Measurements from ENCODE around the gene MYOCOS. TPM values are rescaled to one million over a fixed set of nuclear protein-coding genes. Genes with fewer than 3 reads are reported as not detected.

MYOCOS gene
- total and polyA plus RNA-seq, 9 of the 15 experiments (the other 6 are each of a cell fraction or from before 2014, with no cell fraction given): 0.07 TPM; not detected in 7

DNA sequence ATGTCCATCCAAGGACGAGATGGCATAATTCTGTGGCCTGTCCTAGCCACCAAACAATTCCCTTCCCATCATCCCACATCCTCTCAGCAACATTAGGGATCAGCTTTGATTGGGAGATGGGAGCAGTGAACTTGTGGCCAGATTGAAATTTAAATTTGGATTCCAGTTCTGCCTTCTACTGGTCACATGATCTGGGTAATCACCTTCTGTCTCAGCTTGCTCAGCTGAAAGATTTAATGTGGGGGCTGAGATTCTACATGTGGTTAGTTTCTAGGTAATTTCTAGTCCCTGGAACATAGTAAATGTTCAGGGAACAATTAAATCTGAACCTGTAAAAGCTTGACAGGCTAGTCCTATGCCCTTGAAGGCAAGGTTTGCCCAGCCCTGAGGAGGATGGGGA lies 3.2 kb downstream of the MYOCOS start:
- ATAC-seq (no peak), FAIRE-seq (no peak), DNase-seq (ENCODE audit: extremely low read depth in 1 of 4, low spot score in 3 of 4) (no peak)
- no peaks in the 10 kb centered on the region for H3K79me2 ChIP-seq (ENCODE audit: control insufficient read depth, insufficient read depth, low read length)
- no TSS peak for BruUV-seq (replicated peaks)
- H3K4me2 ChIP-seq (ENCODE audit: insufficient read depth, low read length): no peak overlapping the region
- H3K4me1 ChIP-seq (replicated peaks in 1 of 2; ENCODE audit: control insufficient read depth in 2 of 2, insufficient read depth in 2 of 2, low read length in 2 of 2): peaks cover 5 to 11% of the 10 kb centered on the region in 2 experiments; a peak in 2 of 5 replicates
- H3K36me3 ChIP-seq (ENCODE audit: control insufficient read depth, insufficient read depth, low read length): no peaks in the 10 kb centered on the region
- H3K27ac ChIP-seq (ENCODE audit: extremely low read depth, low read depth, low read length): no peak overlapping the region
- ChIA-PET POLR2A (interaction anchor here (0.6 kb wide), 1 partner anchor 28 kb away, joined by 3 read pairs; no protein-coding TSS in a partner anchor), CTCF (ENCODE audit: low intra/inter-chr PET ratio) (no interaction called here)
- H3K9ac ChIP-seq (ENCODE audit: insufficient read depth in 1 of 2, low read depth in 2 of 2, low read length in 2 of 2): no peak overlapping the region
- WGBS (ENCODE audit: insufficient coverage, low coverage, missing lambda C conversion rate): 14% methylated on average over 1 of the region's 1 CpG
- TF ChIP-seq, protein P1, sequence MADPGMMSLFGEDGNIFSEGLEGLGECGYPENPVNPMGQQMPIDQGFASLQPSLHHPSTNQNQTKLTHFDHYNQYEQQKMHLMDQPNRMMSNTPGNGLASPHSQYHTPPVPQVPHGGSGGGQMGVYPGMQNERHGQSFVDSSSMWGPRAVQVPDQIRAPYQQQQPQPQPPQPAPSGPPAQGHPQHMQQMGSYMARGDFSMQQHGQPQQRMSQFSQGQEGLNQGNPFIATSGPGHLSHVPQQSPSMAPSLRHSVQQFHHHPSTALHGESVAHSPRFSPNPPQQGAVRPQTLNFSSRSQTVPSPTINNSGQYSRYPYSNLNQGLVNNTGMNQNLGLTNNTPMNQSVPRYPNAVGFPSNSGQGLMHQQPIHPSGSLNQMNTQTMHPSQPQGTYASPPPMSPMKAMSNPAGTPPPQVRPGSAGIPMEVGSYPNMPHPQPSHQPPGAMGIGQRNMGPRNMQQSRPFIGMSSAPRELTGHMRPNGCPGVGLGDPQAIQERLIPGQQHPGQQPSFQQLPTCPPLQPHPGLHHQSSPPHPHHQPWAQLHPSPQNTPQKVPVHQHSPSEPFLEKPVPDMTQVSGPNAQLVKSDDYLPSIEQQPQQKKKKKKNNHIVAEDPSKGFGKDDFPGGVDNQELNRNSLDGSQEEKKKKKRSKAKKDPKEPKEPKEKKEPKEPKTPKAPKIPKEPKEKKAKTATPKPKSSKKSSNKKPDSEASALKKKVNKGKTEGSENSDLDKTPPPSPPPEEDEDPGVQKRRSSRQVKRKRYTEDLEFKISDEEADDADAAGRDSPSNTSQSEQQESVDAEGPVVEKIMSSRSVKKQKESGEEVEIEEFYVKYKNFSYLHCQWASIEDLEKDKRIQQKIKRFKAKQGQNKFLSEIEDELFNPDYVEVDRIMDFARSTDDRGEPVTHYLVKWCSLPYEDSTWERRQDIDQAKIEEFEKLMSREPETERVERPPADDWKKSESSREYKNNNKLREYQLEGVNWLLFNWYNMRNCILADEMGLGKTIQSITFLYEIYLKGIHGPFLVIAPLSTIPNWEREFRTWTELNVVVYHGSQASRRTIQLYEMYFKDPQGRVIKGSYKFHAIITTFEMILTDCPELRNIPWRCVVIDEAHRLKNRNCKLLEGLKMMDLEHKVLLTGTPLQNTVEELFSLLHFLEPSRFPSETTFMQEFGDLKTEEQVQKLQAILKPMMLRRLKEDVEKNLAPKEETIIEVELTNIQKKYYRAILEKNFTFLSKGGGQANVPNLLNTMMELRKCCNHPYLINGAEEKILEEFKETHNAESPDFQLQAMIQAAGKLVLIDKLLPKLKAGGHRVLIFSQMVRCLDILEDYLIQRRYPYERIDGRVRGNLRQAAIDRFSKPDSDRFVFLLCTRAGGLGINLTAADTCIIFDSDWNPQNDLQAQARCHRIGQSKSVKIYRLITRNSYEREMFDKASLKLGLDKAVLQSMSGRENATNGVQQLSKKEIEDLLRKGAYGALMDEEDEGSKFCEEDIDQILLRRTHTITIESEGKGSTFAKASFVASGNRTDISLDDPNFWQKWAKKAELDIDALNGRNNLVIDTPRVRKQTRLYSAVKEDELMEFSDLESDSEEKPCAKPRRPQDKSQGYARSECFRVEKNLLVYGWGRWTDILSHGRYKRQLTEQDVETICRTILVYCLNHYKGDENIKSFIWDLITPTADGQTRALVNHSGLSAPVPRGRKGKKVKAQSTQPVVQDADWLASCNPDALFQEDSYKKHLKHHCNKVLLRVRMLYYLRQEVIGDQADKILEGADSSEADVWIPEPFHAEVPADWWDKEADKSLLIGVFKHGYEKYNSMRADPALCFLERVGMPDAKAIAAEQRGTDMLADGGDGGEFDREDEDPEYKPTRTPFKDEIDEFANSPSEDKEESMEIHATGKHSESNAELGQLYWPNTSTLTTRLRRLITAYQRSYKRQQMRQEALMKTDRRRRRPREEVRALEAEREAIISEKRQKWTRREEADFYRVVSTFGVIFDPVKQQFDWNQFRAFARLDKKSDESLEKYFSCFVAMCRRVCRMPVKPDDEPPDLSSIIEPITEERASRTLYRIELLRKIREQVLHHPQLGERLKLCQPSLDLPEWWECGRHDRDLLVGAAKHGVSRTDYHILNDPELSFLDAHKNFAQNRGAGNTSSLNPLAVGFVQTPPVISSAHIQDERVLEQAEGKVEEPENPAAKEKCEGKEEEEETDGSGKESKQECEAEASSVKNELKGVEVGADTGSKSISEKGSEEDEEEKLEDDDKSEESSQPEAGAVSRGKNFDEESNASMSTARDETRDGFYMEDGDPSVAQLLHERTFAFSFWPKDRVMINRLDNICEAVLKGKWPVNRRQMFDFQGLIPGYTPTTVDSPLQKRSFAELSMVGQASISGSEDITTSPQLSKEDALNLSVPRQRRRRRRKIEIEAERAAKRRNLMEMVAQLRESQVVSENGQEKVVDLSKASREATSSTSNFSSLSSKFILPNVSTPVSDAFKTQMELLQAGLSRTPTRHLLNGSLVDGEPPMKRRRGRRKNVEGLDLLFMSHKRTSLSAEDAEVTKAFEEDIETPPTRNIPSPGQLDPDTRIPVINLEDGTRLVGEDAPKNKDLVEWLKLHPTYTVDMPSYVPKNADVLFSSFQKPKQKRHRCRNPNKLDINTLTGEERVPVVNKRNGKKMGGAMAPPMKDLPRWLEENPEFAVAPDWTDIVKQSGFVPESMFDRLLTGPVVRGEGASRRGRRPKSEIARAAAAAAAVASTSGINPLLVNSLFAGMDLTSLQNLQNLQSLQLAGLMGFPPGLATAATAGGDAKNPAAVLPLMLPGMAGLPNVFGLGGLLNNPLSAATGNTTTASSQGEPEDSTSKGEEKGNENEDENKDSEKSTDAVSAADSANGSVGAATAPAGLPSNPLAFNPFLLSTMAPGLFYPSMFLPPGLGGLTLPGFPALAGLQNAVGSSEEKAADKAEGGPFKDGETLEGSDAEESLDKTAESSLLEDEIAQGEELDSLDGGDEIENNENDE (IDR thresholded peaks at IDR 0.05; ENCODE audit: low read depth, low read length): no peak
- no peak for TF ChIP-seq TGIF2 (CRISPR knock-in tag; IDR thresholded peaks at IDR 0.05)
- TF ChIP-seq, protein P2, sequence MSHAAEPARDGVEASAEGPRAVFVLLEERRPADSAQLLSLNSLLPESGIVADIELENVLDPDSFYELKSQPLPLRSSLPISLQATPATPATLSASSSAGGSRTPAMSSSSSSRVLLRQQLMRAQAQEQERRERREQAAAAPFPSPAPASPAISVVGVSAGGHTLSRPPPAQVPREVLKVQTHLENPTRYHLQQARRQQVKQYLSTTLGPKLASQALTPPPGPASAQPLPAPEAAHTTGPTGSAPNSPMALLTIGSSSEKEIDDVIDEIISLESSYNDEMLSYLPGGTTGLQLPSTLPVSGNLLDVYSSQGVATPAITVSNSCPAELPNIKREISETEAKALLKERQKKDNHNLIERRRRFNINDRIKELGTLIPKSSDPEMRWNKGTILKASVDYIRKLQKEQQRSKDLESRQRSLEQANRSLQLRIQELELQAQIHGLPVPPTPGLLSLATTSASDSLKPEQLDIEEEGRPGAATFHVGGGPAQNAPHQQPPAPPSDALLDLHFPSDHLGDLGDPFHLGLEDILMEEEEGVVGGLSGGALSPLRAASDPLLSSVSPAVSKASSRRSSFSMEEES (CRISPR knock-in tag; IDR thresholded peaks at IDR 0.05): peak; percentile 78
- no peak for TF ChIP-seq ELF4 (CRISPR knock-in tag; IDR thresholded peaks at IDR 0.05)
- TF ChIP-seq, protein P3, sequence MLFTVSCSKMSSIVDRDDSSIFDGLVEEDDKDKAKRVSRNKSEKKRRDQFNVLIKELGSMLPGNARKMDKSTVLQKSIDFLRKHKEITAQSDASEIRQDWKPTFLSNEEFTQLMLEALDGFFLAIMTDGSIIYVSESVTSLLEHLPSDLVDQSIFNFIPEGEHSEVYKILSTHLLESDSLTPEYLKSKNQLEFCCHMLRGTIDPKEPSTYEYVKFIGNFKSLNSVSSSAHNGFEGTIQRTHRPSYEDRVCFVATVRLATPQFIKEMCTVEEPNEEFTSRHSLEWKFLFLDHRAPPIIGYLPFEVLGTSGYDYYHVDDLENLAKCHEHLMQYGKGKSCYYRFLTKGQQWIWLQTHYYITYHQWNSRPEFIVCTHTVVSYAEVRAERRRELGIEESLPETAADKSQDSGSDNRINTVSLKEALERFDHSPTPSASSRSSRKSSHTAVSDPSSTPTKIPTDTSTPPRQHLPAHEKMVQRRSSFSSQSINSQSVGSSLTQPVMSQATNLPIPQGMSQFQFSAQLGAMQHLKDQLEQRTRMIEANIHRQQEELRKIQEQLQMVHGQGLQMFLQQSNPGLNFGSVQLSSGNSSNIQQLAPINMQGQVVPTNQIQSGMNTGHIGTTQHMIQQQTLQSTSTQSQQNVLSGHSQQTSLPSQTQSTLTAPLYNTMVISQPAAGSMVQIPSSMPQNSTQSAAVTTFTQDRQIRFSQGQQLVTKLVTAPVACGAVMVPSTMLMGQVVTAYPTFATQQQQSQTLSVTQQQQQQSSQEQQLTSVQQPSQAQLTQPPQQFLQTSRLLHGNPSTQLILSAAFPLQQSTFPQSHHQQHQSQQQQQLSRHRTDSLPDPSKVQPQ (CRISPR knock-in tag; IDR thresholded peaks at IDR 0.05; ENCODE audit: borderline replicate concordance): no peak
- intact Hi-C loops (cut with micrococcal nuclease) (no loop called here), in situ Hi-C loops (cut with MboI) (no loop called here)
- H3K27me3 ChIP-seq (ENCODE audit: control insufficient read depth in 2 of 2, insufficient read depth in 2 of 2, low read length in 2 of 2): peaks cover 4 to 15% of the 10 kb centered on the region in 2 experiments; a peak in 3 of 5 replicates
- no peaks in the 10 kb centered on the region for H3K9me3 ChIP-seq (replicated peaks; ENCODE audit: control insufficient read depth, insufficient read depth, low read depth, low read length)
- H2AFZ ChIP-seq (ENCODE audit: low read depth, low read length): no peak overlapping the region
- H3K4me3 ChIP-seq: no peak overlapping the region
- H4K20me1 ChIP-seq (replicated peaks; ENCODE audit: control insufficient read depth, insufficient read depth, low read length): no peaks in the 10 kb centered on the region
- no peaks in the 10 kb centered on the region for H3K9me1 ChIP-seq (ENCODE audit: control insufficient read depth, insufficient read depth, low read length)
